8988T (cell line): ENCODE measurements around the gene FTCDNL1.
A peak's percentile ranks its signal among the peaks of the same experiment; 100 is the strongest.

Source experiments
- DNase-seq: peaks from one replicate; pipeline ENCODE4 v3.0.0; 2011

FTCDNL1 gene

DNA sequence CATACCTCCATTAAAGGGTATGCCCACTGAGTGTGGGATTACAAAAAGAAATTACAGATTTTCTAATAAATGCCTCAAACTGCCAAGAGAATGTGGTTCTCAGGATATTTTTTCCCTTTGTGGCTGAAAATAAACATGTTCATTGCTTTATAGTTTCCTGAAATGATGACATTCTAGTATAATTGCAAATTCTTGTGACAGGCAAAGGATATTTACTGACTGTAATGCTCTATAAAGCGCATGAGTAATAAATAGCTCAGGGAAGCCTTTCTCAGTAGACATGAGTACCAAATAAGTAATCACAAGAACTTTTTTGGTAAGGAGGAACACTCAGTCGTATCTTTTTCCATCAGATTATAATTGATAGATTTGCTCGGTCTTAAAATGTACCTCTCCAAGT lies 72.3 kb downstream of the FTCDNL1 start:
- no peak for DNase-seq

DNA sequence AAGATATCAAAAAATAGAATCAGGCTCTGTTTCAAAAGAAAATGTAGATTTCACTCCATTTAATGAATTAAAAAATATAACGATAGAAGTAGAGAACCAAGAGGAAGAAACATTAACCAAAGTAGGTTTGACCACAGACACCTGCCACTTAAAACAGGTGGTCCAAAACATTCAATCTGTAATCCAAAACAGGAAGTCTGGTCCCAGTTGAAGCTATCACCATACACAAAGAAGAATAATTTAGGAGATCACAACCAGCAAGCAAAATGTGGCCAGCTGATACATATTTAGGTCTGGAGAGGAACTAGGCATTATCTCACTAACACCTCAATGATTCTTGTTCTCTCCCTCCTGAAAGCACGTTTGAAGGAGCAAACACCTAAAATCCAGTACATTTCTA lies 73.1 kb downstream of the FTCDNL1 start:
- DNase-seq = no peak

DNA sequence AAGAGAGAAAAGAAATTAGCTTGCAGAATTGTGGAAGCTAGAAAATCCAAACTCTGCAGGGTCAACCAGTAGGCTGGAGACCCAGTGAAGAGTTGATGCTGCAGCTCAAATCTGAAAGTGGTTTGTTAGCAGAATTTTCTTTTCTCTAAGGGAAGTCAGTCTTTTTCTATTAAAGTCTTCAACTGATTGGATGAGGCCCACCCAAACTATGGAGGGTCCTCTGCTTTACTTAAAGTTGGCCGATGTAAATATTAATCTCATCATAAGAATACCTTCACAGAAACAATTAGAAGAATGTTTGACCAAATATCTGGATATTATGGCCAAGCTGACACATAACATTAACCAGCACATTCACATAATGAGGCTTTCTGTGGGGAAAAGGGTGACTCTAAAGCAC lies 73.7 kb downstream of the FTCDNL1 start:
- DNase-seq = no peak

DNA sequence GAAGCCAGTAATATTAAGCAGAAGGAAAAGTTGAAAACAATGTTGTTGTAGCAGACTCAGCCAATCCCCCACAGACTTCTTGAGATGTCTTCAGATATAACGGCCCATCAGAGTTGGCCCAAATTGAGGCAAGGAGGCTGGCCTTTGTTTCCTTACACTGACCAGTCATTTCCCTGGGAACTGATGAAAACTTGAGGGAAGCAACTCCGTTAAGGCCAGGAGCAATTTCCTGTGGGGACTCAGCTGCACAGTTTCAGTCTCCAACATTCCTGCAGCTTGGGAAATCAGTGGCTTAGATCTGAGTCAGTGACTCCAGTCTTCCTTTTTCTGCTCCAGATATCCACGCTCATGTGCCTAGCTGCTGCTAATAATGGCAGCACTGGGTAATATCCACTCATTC lies 75.7 kb downstream of the FTCDNL1 start:
- DNase-seq = no peak

DNA sequence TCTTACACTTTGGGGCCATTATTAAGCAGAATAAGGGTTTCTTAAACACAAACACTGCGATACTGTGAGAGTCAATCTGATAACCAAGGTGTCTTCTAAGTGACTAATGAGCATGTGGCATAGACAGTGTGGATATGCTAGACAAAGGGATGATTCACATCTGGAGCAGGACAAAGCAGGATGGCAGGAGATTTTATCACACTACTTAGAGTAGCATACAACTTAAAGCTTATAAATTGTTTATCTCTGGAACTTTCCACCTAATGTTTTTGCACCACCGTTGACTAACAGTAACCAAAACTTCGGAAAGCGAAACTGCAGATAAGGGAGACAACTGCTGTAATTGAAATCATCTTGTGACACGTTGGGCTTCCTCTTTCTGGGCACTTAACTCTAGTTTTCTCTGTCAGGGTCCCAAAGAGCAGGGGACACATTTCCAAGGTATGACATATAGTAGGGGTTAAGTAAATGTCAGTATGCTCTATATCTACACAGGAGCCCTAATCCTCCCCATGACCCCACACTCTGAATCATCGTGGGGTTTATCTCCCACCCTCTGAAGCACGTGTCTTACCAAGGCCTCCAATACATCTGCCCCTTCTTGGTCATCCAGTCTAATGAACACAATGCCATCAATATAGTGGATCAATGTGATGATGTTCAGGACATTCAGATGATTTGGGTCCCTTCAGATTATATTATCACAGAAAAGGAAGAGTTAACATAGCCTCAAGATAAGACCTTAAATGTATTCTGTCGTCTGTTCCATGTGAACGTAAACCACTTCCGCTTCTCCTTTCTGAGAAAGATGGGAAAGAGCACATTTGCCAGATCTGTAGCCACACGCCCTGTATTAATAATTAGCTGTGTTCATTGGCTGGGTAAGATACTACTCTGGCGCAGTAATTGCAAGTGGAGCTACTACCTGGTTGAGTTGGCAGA lies 78.7 kb downstream of the FTCDNL1 start:
- DNase-seq = no peak

DNA sequence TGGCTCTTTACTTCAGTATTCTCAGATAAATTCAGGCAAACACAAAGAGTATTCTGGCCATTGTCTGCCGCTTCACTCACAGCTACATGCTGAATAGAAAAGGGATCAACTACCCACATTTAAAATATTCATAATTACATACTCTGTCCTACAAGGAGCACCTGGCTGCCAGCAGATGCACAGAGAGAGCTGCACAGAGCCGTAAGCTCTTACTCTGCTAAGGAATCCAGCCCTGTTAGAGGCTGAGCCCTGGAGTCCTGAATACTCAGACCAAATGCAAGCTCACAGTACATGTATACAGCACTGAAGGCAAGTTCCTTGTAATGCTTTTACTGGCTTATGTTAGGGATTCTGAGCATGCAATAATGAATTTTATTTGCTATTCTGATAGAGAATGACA lies 80.3 kb downstream of the FTCDNL1 start:
- DNase-seq = no peak

DNA sequence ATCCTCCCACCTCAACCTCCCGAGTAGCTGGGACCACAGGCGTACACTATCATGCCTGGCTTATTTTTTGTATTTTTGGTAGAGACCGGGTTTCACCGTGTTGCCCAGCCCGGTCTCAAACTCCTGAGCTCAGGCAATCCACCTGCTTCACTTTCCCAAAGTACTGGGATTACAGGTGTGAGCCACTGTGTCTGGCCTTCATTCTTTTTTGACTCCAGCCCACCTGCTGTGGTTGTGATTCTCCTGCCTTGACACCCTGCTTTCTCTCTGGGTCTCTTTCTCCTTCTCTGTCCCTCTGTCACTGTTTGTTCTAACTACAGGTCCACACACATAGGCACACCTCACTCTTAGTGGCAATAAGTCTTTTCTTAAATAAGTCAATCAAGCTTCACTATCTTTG lies 85.3 kb downstream of the FTCDNL1 start:
- no peak for DNase-seq

DNA sequence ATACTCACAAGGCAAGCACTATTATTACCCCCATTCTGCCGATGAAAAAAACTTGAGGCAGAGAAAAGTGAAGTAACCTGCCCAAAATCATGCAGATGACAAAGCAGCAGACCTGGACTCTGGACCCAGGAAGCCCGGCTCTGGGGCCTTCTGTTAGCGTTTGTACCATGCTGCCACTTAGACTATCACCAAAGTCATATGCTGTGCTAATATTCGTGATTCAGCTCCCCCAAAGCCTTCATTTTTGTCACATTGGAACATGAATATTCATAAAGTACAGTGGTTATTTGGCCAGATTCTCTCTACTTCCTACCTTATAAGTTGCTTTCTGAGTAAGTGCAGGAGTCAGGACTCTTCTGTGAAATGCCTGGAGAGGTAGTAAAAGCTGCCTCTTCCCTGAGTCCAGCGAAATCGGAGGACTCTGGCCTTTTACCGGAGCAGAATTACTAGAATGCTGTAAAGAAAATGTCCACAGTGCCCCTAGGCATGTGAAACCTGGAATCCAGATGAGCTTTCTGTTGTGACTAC lies 86.7 kb downstream of the FTCDNL1 start:
- no peak for DNase-seq

DNA sequence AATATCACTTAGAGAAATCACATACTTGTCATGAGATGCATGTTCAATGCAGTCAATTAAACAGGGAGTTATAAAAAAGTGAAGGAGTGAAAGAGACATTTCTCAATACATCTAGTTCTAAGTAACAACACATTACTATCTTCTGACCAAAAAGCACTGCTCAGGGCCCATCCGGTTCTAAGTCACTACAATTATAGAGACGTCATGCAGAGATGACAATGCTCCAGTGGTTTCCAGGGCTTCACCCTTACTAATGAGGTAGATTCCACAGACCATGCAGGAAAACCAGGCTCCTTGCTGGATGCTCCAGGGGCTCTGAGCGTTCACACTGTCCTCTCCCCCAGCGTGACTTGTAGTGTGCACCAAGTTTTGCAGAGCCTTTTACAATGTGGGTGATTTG lies 88.0 kb downstream of the FTCDNL1 start:
- DNase-seq = no peak

DNA sequence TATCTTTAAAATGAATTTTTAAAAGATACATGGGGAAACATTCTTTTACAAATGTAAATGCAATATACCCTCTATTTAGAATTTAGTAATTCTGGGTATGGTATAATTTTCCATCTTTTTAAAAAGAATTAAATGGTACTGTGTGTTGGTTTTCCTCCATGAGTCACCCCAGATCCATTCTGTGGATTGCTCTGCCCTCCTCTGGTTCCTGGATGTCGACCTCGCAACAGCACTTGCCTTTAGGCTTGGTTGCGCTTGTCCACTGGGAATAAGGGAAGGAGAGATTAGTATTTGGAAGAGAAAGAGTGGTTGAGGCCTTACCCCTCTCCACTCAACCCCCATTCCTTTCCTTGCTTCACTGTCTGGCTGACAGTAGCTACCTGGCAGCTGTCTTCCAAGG lies 90.4 kb downstream of the FTCDNL1 start:
- no peak for DNase-seq

DNA sequence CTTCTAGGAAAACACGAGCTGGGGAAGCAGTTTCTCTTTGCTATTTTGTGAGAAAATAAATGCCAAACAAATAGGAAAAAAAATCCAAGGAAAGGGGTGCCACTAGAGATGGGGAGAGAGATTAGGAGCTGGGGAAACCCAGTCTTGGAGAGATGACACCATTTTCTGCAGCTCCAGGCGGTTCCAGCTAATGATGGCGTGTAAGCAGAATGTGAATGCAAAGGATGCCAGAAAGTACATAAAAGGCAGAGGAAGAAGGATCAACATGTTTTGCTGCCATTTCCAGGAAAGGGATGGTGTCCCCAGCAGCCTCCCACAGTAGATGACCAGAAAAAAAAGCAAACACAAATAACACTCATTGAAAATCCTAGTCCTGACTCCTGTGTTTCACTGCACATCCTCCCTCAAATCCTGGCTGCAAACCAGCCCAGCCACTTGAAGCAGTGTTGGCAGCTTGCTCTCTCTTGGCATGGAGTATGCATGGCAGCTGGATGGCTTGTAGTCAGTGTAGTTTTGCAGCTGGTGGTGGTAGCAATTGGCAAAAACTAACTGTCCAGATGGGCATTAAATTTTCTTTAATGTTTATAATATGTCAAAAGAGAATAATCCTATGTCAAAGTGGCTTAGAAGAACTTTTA lies 93.6 kb downstream of the FTCDNL1 start:
- no peak for DNase-seq

DNA sequence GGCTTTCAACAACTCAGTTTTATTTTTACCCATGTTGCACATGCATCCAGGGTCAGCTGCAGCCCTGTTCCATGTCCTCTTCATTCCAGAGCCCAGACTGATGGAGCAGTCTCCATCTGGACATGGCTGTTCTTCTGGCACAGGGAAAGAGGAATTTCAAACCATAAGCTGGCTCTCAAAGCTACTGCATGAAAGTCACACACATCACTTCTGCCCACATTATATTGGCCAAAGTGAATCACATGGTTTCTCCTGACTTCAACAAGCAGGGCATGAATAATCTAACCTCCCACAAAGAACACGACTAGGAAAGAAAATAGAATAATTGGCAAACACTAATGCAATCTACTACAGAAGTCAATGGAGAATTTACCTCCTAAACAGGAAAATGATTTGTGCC lies 94.2 kb downstream of the FTCDNL1 start:
- DNase-seq = no peak

DNA sequence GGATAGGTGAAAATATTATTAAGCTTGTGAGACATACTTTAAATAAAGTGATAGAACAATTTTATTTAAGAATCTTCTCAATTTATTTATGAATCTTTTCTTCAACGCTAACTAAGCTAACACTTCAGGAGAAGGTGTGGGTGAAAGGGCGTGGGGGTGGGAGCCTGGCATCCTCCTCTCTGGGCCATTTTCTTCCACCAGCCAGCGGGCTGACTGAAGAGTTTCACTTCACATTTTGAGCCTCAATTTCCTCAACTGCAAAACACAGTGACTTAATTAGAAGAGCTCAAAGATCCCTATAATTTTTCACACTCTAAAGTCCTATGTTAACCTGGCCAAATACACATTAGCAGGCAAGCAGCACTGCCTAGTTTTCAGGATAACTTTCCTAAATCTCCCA lies 94.8 kb downstream of the FTCDNL1 start:
- no peak for DNase-seq

DNA sequence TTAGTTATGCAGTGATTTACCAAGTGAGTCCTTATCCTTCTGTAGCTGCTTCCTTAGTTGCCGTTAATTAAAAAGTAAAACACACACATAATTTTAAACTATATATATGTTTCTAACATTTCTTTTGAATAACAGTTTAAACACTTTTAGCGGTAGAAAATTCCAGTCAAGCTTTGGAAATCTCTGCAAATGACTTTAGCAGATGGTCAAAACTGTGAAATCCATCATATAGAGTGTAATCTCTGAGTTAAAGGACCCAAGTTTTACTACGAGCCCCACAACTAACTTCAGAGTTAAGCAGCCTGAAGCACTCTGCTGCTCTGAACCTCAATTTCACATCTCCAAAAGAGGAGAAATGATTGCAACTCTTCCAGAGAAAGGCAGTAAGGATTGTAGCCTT lies 96.2 kb downstream of the FTCDNL1 start:
- no peak for DNase-seq

DNA sequence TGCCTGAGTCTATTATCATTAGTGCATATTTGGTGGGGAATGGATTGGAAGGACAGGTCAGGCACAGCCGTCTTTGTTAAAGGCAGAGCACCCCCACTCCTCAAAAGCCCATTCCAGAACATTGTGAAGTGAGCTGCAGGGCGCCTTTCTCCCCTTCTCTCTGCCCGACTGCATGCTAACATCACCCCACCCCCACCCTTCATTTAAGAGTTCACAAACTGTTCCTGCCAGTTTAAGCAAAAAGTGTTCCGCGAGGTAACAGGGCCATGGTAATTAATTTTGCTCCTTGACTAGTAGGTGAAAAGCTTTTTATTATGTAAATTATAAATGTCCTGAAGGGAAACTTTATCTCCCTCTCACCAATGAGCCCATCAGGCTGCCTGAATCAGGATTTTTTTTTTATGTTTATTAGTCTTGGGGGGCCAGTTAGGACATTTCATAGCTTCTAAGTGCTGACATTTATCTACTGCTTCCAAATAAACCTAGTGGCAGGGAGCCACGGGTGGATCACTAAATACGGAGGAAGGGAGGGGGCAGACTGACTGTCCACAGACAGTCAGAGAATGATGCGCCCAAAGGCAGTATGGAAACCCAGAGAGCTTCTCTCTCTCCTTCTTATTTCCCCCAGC lies 99.4 kb downstream of the FTCDNL1 start:
- DNase-seq = no peak

DNA sequence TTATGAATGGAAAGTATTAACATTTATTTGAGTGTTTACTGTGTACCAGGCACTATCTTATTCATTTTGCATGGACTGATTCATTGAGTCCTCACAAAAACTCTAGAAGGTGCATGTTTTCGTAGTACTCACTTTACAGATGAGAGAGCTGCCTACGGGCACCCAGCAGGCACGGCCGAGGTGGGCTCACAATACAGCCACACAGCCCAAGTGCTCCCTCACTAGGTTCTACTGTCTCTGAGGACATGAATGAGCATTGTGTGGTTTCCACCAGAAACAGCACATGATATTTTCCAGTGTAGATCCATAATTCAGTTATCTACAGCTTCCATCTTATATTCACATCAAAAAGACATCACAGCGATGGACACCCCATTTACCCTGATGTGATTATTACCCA lies 101.4 kb downstream of the FTCDNL1 start:
- DNase-seq = no peak

DNA sequence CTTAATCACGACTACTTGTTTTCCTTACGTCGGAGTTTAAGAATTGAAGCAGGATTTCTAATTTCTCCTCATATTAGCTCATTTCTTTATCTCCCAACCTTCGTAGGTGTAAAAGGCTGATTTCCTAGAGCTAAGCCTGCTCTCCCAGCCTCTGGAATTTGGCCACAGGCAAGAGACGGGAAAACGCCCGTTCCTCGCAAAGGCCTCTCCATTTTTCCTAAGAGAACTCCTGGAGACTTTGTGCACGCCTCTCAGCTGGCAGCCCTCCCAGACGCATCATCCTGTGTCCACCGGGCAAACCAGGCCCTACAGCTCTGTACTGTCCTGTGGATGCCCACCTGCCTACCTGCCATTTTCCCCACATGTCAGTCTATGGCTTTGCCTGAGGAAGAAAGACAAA lies 106.3 kb downstream of the FTCDNL1 start:
- DNase-seq = no peak

DNA sequence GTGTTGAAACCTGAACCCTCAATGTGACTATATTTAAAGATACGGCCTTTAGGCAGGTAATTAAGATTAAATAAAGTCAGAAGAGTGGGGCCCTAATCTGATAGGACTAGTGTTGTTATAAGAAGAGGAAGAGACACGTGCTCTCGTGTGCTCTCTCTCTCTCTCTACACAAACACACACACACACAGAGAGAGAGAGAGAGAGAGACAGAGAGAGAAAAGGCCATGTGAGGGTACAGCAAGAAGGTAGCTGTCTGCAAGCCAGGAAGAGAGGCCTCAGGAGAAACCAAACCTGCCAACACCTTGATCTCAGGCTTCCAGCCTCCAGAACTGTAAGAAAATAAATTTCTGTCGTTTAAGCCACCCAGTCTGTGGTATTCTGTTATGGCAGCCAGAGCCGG lies 106.7 kb downstream of the FTCDNL1 start:
- DNase-seq = no peak

DNA sequence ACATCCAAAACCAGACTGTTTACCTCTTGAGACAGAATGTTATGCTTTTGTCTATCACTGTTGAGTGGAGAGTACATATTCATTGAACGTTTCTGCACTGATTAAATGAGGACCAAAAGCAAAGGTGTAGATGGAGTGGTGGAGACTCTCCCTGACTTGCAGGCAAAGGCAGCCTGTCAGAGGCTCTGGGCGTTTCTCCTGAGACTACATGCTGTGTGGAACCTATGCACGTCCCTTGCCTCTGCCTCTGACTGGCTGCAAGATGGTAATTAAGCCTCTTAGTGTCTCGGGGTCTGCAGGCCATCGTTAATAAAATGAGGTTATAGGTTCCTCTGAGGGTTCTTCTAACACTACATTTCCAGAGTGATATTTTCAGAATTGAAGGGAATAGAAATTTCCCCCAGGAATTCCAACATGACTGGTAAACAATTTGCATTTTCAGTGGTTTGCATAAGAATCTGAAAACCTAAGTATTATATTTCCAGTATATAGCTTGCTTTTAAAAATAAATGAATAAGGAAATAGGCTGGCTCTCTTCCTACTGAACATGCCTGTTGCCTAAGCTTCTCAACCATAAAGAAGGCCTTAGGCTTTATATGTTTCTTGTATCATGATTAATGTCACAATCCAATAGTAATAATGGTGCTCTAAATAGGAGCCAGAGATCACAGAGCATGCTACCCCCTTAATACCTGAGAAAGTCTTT lies 107.4 kb downstream of the FTCDNL1 start:
- no peak for DNase-seq

DNA sequence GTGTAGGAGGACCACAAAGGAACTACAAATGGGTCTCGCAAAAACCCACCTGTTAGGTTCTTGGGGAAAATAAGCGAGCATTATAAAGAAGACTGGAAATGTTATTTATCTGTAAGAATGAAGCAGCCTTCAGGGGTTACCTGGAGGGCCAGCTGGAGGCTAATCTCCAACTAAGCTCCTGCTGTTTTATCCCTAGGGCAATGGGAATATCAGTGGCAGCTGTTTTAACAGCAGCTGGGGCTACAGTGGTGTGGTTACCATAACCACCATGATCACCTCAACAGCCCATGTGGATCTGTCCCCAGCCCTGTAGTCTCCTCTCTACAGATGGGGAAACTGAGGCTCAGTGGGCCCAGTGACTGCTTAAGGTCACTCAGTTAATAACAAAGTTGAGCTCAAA lies 108.1 kb downstream of the FTCDNL1 start:
- DNase-seq = no peak

DNA sequence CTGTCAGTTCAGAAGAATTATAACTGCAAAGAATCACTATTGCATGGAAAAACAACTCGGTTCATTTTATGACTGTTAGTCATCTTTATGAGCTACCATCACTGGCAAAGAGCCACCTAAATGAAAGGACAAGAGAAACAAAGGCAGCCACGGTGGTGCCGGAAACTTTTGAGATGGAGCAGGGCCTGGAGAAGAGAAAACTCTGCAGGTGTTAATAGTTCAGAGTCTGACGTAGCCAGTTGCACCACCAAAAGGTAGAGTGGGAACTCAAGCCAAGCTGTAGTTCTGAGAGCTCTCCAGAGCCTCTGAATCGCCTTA lies 110.9 kb downstream of the FTCDNL1 start:
- DNase-seq = no peak

DNA sequence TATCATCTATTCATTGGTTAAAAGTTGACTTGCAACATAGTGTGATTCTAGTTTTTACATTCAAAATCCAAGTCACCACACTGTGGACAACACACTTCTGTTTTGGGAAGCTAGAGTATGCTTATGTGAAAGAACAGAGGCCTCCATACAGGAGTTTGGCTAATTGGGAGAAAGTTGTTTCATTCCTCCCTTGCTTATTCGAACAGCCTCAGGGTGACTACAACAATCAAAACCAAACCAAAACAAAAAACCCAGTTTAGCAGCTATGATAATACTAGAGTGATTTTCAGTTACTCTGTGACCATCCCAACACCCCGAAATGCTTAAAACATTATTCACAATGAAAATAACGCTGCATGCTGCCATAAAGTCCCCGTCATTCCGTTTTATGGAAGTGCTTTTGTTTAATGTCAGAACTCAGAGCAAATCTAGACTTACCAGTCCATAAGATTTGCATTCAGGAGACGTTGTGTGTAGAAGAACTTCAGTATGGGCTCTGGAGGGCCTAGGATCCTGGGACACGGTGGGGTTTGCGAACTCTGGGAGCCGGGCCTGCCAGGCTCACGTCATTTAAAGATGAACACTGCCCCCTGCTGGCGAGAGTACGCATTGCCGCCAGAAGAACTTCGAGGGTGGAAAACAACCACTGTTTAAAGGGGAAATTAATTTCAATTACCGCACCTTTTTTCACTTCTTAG lies 111.4 kb downstream of the FTCDNL1 start:
- peak; percentile 24 for DNase-seq
